WTC11 (cell line): ENCODE data around the gene PLXDC1.

Source experiments
- CBFB ChIP-seq: sonication (generic); formaldehyde crosslinking; IDR thresholded peaks from 2 replicates; pipeline ENCODE4 v1.8.1; 2022; ENCODE audit warnings: mild to moderate bottlenecking, low read depth, missing genetic modification reagents
- FOXP1 ChIP-seq: sonication (generic); formaldehyde crosslinking; IDR thresholded peaks from 2 replicates; pipeline ENCODE4 v1.8.0; 2022; ENCODE audit warnings: missing genetic modification reagents, mild to moderate bottlenecking, moderate library complexity, borderline replicate concordance
- GABPB1 ChIP-seq: sonication (generic); formaldehyde crosslinking; IDR thresholded peaks from 2 replicates; pipeline ENCODE4 v1.8.1; 2023; ENCODE audit warnings: mild to moderate bottlenecking, missing genetic modification reagents
- MYBL2 ChIP-seq: sonication (generic); formaldehyde crosslinking; IDR thresholded peaks from 2 replicates; pipeline ENCODE4 v1.8.1; 2023; ENCODE audit warnings: mild to moderate bottlenecking, moderate library complexity, missing genetic modification reagents
- NR2C2 ChIP-seq: sonication (generic); formaldehyde crosslinking; IDR thresholded peaks from 2 replicates; pipeline ENCODE4 v1.8.0; 2022; ENCODE audit warnings: mild to moderate bottlenecking, missing genetic modification reagents
- ZNF121 ChIP-seq: sonication (generic); formaldehyde crosslinking; IDR thresholded peaks from 2 replicates; pipeline ENCODE4 v1.8.0; 2023; ENCODE audit warnings: missing genetic modification reagents
- ZNF263 ChIP-seq: sonication (generic); formaldehyde crosslinking; IDR thresholded peaks from 2 replicates; pipeline ENCODE4 v1.8.1; 2022; ENCODE audit warnings: low read depth, mild to moderate bottlenecking, moderate library complexity, missing genetic modification reagents
- ZNF396 ChIP-seq: fragments of 250-450 bp; sonication (Bioruptor Pico); IDR thresholded peaks from 2 replicates; pipeline ENCODE4 v1.8.0; 2021; ENCODE audit warnings: mild to moderate bottlenecking, moderate library complexity, borderline replicate concordance
- TF ChIP-seq, protein P1 (sequence below): fragments of 200-600 bp; IDR thresholded peaks from 2 replicates; pipeline ENCODE4 v1.8.0; 2022; ENCODE audit warnings: antibody characterized with exemption
- TF ChIP-seq, protein P2 (sequence below): sonication (generic); formaldehyde crosslinking; IDR thresholded peaks from 2 replicates; pipeline ENCODE4 v1.8.0; 2022; ENCODE audit warnings: mild to moderate bottlenecking, missing genetic modification reagents
- TF ChIP-seq, protein P3 (sequence below): sonication (generic); formaldehyde crosslinking; IDR thresholded peaks from 2 replicates; pipeline ENCODE4 v1.8.0; 2022; ENCODE audit warnings: mild to moderate bottlenecking, missing genetic modification reagents
- TF ChIP-seq, protein P4 (sequence below): sonication (generic); formaldehyde crosslinking; IDR thresholded peaks from 2 replicates; pipeline ENCODE4 v1.8.1; 2023; ENCODE audit warnings: mild to moderate bottlenecking, moderate library complexity, missing genetic modification reagents

DNA sequence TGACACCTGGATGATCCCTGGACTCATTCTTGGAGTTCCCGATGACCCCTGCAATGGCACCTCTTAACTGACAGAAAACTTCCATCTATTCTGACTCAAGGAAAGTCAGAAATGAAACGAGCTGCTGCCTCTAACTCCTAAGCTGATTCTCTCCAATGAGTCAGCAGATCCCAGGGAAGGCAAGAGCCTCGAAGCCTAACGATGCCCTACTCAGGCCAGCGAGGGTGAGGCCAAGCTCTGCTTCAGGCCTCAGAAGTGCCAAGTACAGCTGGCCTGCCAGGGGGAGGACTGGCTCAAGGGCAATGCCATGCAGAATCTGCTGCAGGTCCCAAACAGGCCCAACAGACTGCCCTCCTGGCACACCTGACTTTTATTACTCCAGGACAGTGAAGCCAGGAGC lies 36.3 kb downstream of the PLXDC1 start:
- TF ChIP-seq GABPB1 (CRISPR knock-in tag) (no peak), MYBL2 (no peak), NR2C2 (CRISPR knock-in tag) (no peak), CBFB (no peak), ZNF396 (CRISPR knock-in tag) (no peak), ZNF263 (no peak), ZNF121 (CRISPR knock-in tag) (no peak), FOXP1 (CRISPR knock-in tag) (no peak)
- TF ChIP-seq, protein P1, sequence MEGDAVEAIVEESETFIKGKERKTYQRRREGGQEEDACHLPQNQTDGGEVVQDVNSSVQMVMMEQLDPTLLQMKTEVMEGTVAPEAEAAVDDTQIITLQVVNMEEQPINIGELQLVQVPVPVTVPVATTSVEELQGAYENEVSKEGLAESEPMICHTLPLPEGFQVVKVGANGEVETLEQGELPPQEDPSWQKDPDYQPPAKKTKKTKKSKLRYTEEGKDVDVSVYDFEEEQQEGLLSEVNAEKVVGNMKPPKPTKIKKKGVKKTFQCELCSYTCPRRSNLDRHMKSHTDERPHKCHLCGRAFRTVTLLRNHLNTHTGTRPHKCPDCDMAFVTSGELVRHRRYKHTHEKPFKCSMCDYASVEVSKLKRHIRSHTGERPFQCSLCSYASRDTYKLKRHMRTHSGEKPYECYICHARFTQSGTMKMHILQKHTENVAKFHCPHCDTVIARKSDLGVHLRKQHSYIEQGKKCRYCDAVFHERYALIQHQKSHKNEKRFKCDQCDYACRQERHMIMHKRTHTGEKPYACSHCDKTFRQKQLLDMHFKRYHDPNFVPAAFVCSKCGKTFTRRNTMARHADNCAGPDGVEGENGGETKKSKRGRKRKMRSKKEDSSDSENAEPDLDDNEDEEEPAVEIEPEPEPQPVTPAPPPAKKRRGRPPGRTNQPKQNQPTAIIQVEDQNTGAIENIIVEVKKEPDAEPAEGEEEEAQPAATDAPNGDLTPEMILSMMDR = no peak
- TF ChIP-seq, protein P2, sequence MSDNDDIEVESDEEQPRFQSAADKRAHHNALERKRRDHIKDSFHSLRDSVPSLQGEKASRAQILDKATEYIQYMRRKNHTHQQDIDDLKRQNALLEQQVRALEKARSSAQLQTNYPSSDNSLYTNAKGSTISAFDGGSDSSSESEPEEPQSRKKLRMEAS (CRISPR knock-in tag) = no peak
- TF ChIP-seq, protein P3, sequence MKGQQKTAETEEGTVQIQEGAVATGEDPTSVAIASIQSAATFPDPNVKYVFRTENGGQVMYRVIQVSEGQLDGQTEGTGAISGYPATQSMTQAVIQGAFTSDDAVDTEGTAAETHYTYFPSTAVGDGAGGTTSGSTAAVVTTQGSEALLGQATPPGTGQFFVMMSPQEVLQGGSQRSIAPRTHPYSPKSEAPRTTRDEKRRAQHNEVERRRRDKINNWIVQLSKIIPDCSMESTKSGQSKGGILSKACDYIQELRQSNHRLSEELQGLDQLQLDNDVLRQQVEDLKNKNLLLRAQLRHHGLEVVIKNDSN (CRISPR knock-in tag) = no peak
- TF ChIP-seq, protein P4, sequence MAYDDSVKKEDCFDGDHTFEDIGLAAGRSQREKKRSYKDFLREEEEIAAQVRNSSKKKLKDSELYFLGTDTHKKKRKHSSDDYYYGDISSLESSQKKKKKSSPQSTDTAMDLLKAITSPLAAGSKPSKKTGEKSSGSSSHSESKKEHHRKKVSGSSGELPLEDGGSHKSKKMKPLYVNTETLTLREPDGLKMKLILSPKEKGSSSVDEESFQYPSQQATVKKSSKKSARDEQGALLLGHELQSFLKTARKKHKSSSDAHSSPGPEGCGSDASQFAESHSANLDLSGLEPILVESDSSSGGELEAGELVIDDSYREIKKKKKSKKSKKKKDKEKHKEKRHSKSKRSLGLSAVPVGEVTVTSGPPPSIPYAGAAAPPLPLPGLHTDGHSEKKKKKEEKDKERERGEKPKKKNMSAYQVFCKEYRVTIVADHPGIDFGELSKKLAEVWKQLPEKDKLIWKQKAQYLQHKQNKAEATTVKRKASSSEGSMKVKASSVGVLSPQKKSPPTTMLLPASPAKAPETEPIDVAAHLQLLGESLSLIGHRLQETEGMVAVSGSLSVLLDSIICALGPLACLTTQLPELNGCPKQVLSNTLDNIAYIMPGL = no peak
